Measurements from ENCODE around the gene POLR2J2.
"Not testable (repeated sequence)": the region's sequence is repeated elsewhere in the genome, so short reads cannot be mapped to it uniquely, and the experiment has no call there.

The POLR2J2 gene

GRCh38 chr7:102671166-102671955 lies at the start of gene POLR2J2:
TSS of gene POLR2J2 (minus strand) at chr7:102671663. CDS start at chr7:102671601, 62 bp downstream.
- peak; percentile 79 for DNase-seq (ENCODE audit: low read depth, low spot score)

GRCh38 chr7:102718491-102718890 lies 47.0 kb upstream of the POLR2J2 start:
- DNase-seq (ENCODE audit: low read depth, low spot score): not testable (repeated sequence)

GRCh38 chr7:102715718-102716117 lies 44.3 kb upstream of the POLR2J2 start:
- peak; percentile 5 for DNase-seq (ENCODE audit: low read depth, low spot score)

- DNase-seq (ENCODE audit: low read depth, low spot score): not testable (repeated sequence)
These were observed 43.5 kb upstream of the POLR2J2 start for GRCh38 chr7:102714774-102715522.

- not testable (repeated sequence) for DNase-seq (ENCODE audit: low read depth, low spot score)
These were observed 42.2 kb upstream of the POLR2J2 start for GRCh38 chr7:102713691-102714080.

GRCh38 chr7:102713011-102713690 lies 41.7 kb upstream of the POLR2J2 start:
- DNase-seq (ENCODE audit: low read depth, low spot score): peak; percentile 7

DNA sequence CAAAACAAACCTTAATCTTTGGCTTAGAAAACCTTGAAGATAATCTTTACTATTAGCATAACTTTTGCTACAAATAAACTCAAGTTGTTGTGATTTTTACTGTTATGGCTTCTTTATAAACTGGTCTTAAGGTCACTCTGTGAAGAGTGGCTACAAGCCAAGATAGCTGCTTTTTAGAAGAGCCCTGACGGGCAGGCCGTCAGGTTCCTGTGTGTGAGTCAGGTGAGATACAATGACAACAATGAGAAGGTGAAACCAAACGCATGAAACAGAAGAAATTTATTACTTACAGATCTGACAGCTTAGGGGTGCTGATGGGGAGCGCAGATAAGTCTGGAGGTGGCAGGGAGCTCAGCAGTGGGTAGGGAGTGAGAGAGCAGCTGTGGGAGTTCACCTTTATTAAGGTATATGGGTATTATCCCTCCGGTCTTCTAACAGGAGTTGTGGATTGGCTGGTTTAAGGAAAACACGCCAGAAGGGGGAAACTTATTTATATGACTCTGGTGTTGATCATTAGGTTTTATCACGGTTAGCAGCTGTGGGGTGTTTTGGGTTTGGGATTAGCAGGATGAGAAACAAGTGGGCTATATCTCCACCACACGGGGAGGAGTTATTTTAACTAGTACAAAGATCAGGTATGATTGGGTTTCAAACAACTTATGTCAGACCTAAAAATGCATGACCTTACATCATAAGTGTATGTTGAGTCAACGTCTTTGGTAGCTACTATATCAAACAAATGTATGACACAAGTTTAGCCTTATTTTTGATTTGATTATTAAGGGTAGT lies 27.7 kb upstream of the POLR2J2 start:
- DNase-seq (ENCODE audit: low read depth, low spot score): not testable (repeated sequence)

DNA sequence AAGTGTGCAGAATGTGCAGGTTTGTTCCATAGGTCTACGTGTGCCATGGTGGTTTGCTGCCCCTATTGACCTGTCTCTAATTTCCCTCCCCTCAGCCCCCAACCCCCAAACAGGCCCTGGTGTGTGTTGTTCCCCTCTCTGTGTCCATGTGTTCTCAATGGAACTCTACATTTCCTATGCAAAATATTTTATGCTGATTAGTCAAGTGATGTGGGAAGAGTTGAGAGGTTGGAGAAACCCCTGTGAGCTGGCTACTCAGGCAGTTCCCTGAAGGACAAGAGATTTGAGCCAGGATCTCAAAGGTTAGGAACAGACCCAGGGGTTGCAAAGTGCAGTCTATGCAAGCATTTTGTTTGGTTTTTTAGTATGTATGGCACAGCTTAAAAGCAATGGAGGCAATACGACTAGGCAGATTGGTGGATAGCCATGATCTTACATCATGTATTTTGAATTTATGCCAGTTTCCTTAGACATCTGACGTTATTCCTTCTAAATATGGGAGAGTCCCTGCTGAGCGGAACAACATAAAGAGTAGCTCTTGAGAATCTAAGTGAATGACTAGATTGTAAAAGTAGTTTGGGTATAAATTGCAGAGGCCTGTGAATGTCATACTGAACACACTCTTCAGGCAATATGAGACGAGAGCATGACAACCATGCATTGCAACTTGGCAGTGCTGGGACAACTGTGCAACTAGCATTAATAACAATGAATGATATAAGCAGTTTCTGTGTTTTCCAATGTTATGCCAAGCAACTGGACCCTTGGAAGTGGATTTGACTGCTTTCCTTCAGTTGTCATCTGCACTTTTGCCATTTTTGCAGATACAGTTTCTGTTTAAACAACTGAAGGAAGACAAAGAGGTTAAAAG lies 26.4 kb upstream of the POLR2J2 start:
- not testable (repeated sequence) for DNase-seq (ENCODE audit: low read depth, low spot score)

DNA sequence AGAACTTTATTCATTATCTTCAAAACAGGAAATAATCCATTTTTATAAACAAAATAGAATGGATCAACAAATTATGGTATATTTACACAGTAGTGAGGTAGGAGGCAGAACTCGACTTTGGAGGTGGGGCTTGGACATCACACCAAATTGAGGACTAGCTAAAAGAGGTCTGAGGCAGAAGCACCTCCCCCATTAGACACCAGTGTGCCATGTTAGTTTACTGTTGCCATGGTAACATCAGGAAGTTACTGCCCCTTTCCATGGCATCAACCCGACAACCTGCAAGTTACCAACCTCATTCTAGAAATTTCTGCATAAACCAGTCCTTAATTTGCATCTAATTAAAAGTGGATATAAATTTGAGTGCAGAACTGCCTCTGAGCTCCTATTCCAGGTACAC lies 24.5 kb upstream of the POLR2J2 start:
- DNase-seq (ENCODE audit: low read depth, low spot score): not testable (repeated sequence)

GRCh38 chr7:102695033-102695552 lies 23.6 kb upstream of the POLR2J2 start:
- DNase-seq (ENCODE audit: low read depth, low spot score): not testable (repeated sequence)

DNA sequence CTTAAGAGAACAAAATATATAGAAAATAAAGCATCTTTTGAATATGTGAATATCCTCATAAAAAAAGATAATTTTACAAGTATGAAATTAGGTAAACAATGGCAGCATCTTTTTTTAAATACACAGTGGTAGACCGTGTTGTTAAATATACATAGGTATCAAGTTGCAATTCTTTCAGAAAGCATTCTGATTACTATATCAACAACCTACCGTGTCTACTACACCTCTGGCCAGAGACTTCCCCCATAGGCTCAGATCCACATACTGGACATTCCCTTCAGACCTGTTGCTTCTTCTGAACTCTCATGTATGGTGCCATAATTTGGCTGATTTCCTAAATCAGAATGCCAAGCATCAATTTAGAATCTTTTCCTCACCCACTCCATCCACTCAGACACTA lies 22.5 kb upstream of the POLR2J2 start:
- DNase-seq (ENCODE audit: low read depth, low spot score): not testable (repeated sequence)

DNA sequence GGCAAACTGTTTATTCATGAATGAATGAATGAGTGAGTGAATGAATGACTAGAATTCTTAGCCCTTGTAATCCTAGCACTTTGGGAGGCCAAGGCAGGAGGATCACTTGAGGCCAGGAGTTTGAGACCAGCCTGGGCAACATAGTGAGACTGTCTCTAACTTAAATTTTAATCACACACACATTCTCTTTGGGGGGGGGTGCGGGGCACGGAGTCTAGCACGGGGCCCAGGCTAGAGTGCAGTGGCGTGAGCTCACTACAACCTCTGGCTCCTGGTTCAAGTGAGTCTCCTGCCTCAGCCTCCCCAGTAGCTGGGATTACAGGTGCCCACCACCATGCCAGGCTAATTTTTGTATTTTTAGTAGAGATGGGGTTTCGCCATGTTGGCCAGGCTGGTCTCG lies 19.1 kb upstream of the POLR2J2 start:
- not testable (repeated sequence) for DNase-seq (ENCODE audit: low read depth, low spot score)

DNA sequence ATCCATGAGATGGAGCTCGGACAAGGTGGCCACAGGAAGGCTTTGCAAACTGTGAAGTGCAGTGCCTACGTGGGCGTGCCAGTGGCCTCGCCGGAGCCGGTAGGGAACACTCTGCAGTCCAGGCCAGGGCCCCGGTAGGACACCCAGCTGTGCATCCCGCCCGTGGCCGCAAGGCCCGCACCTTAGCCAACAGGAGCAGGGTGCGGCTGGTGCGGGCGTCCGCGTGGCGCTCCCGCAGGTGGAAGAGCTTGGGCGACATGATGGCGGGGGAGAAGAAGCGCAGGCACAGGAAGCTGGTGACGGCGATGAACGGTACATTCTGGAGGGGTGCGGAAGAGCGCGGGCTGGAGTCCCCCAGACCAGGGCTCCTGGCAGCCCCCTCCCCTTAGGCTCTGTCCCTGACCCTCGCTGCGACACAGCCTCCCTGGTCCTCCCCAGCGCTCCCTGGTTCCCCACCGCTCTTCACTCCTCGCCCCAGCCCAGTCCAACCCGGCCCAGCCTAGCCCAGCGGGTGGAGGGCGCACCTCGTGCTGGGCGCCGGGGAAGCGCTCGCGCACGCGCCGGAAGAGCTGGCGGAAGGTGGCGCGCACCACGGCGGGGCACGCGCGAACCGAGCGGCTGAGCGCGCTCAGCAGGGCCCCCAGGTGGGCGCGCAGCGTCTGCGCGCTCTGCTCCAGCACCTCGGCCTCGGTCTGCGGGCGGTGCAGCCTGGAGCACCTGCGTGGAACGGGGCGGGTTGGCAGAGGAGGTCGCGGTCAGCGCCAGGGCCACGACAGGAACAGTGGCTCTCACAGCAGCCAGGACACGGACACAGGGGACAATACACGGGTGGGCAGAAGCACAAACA lies 18.2 kb upstream of the POLR2J2 start:
- not testable (repeated sequence) for DNase-seq (ENCODE audit: low read depth, low spot score)

GRCh38 chr7:102688299-102689036 lies 17.0 kb upstream of the POLR2J2 start:
- not testable (repeated sequence) for DNase-seq (ENCODE audit: low read depth, low spot score)

GRCh38 chr7:102682560-102682959 lies 11.1 kb upstream of the POLR2J2 start:
- not testable (repeated sequence) for DNase-seq (ENCODE audit: low read depth, low spot score)

DNA sequence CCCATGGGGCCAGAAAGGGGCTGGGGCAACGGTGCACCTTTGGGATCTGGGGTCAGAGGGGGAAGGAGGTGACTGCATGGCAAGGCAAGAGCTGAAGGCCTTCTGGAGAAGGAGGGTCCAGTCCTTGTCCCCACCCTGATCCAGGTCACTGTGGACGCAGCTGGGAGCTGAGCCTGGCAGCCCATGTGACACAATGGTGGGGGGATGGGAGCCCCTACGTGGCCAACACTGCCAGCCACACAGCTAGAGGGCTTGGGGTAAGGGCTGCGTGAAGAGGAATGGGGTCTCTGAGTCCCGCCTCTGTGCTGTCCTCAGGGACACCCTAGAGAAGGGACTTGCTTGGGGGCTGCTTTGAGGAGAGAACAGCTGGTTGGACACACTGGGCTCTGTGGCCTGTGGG lies 9.3 kb upstream of the POLR2J2 start:
- DNase-seq (ENCODE audit: low read depth, low spot score): not testable (repeated sequence)

- not testable (repeated sequence) for DNase-seq (ENCODE audit: low read depth, low spot score)
These were observed 4.1 kb upstream of the POLR2J2 start for GRCh38 chr7:102675545-102675944.

GRCh38 chr7:102673447-102674067 lies 2.1 kb upstream of the POLR2J2 start:
- not testable (repeated sequence) for DNase-seq (ENCODE audit: low read depth, low spot score)

Measured in astrocyte of the hippocampus (primary cell).